Fibroblast of peridontal ligament (primary cell): ENCODE measurements around the gene RHOH.
A peak's percentile ranks its signal among the peaks of the same experiment; 100 is the strongest.

Experiments used
- DNase-seq: peaks from one replicate; pipeline ENCODE4 v3.0.0-alpha.2; 2010; ENCODE audit errors: extremely low read depth

The RHOH gene

GRCh38 chr4:40204507-40205258, 7.9 kb downstream of the RHOH start:
- DNase-seq, result no peak

- peak; percentile 33 for DNase-seq
These were observed 8.7 kb downstream of the RHOH start for GRCh38 chr4:40205259-40206198.

- DNase-seq, result no peak
These were observed 9.6 kb downstream of the RHOH start for GRCh38 chr4:40206426-40206825.

- no peak for DNase-seq
These were observed 12.6 kb downstream of the RHOH start for GRCh38 chr4:40209401-40209800.

- no peak for DNase-seq
These were observed 13.9 kb downstream of the RHOH start for GRCh38 chr4:40210776-40211175.

- DNase-seq, result peak; percentile 52
These were observed 14.7 kb downstream of the RHOH start for GRCh38 chr4:40211224-40212185.

- DNase-seq, result peak; percentile 33
These were observed 16.1 kb downstream of the RHOH start for GRCh38 chr4:40212674-40213527.

- DNase-seq, result no peak
These were observed 17.2 kb downstream of the RHOH start for GRCh38 chr4:40214038-40214437.

- no peak for DNase-seq
These were observed 18.0 kb downstream of the RHOH start for GRCh38 chr4:40214661-40215418.

- no peak for DNase-seq
These were observed 20.0 kb downstream of the RHOH start for GRCh38 chr4:40216622-40217366.

- DNase-seq, result no peak
These were observed 24.9 kb downstream of the RHOH start for GRCh38 chr4:40221744-40222143.

GRCh38 chr4:40223343-40223742, 26.5 kb downstream of the RHOH start:
- no peak for DNase-seq

GRCh38 chr4:40224432-40224831, 27.6 kb downstream of the RHOH start:
- no peak for DNase-seq

- no peak for DNase-seq
These were observed 28.7 kb downstream of the RHOH start for GRCh38 chr4:40225497-40225896.

GRCh38 chr4:40227284-40227683, 30.5 kb downstream of the RHOH start:
- DNase-seq, result no peak

- DNase-seq, result no peak
These were observed 31.9 kb downstream of the RHOH start for GRCh38 chr4:40228497-40229365.

- no peak for DNase-seq
These were observed 34.6 kb downstream of the RHOH start for GRCh38 chr4:40231316-40231863.

GRCh38 chr4:40232610-40233009, 35.8 kb downstream of the RHOH start:
- DNase-seq, result no peak
